Caco-2 (cell line): ENCODE results near the gene NELFCD. TPM values are rescaled to one million over a fixed set of nuclear protein-coding genes. Genes with fewer than 3 reads are reported as not detected.

ENCODE experiments used
- BruUV-seq: library from RNA; stranded (reverse); fragments of 400-500 nt; replicated peaks from 2 replicates; lab custom pipeline; 2021; lab: Mats Ljungman, UMichigan
- CTCF ChIA-PET: fragments of 300-600 bp; sonication (Branson Sonifier 250); formaldehyde crosslinking; loops from one replicate; lab custom pipeline; 2022; ENCODE audit warnings: antibody characterized with exemption; lab: Charles Lee
- POLR2A ChIA-PET: fragments of 300-600 bp; sonication (Branson Sonifier 250); formaldehyde crosslinking; loops from one replicate; lab custom pipeline; 2022; ENCODE audit warnings: antibody characterized with exemption; lab: Charles Lee
- DNase-seq, 2 experiments: peaks; one replicate each; pipeline versions ENCODE4 v3.0.0 to v3.0.0-alpha.2; 2020 to 2022
- H3K27me3 ChIP-seq: replicated peaks from 2 replicates; pipeline ENCODE4 v1.6.0; 2011; ENCODE audit warnings: low read length; ENCODE audit not compliant: control insufficient read depth, insufficient read depth
- H3K36me3 ChIP-seq: 2 replicates; pipeline ENCODE4 v1.5.1; 2011; ENCODE audit warnings: low read length; ENCODE audit not compliant: control insufficient read depth, insufficient read depth
- H3K4me1 ChIP-seq: fragments of 250-450 bp; sonication (Bioruptor Pico); 2 replicates; pipeline ENCODE4 v1.5.1; 2020; ENCODE audit warnings: mild to moderate bottlenecking
- H3K4me3 ChIP-seq: 2 replicates; pipeline ENCODE4 v1.5.1; 2011; ENCODE audit warnings: low read depth, mild to moderate bottlenecking, control low read depth, low read length
- H3K9me3 ChIP-seq: fragments of 250-450 bp; sonication (Bioruptor Pico); 2 replicates; pipeline ENCODE4 v1.5.1; 2020; ENCODE audit warnings: mild to moderate bottlenecking, moderate library complexity
- H3K27ac Mint-ChIP-seq: one replicate; pipeline ENCODE4 v1.8.0; 2022; ENCODE audit warnings: mixed read lengths; ENCODE audit not compliant: unreplicated experiment
- H3K27me3 Mint-ChIP-seq: one replicate; pipeline ENCODE4 v1.8.0; 2022; ENCODE audit warnings: mixed read lengths; ENCODE audit not compliant: insufficient read depth, unreplicated experiment
- H3K36me3 Mint-ChIP-seq: one replicate; pipeline ENCODE4 v1.8.0; 2022; ENCODE audit warnings: mild to moderate bottlenecking, mixed read lengths; ENCODE audit not compliant: insufficient read depth, unreplicated experiment
- H3K4me1 Mint-ChIP-seq: one replicate; pipeline ENCODE4 v1.8.0; 2022; ENCODE audit warnings: low read depth, mixed read lengths; ENCODE audit not compliant: unreplicated experiment
- H3K4me3 Mint-ChIP-seq: one replicate; pipeline ENCODE4 v1.8.0; 2022; ENCODE audit warnings: mild to moderate bottlenecking, moderate library complexity, mixed read lengths; ENCODE audit not compliant: unreplicated experiment
- H3K9me3 Mint-ChIP-seq: one replicate; pipeline ENCODE4 v1.8.0; 2022; ENCODE audit warnings: mixed read lengths; ENCODE audit not compliant: unreplicated experiment
- intact Hi-C: fragments of 100-400 bp; cut with micrococcal nuclease; formaldehyde crosslinking; loops from one replicate; pipeline ENCODE4 v1.10.0; 2022; ENCODE audit not compliant: unreplicated experiment
- total RNA-seq: library from RNA; stranded (reverse); gene quantifications from 2 replicates; pipeline ENCODE4 v1.2.3, GENCODE V29; 2022
- TF ChIP-seq, protein P1 (sequence below), 2 experiments: fragments of 200-600 bp in 1 of 2; IDR thresholded peaks; 1 replicate in 1 of 2; 2 replicates in 1 of 2; pipeline versions ENCODE4 v1.5.1 to v1.8.0; 2011 to 2022; ENCODE audit warnings: antibody characterized with exemption in 1 of 2, control low read depth in 1 of 2, inconsistent platforms in 1 of 2, low read depth in 1 of 2, low read length in 1 of 2, mild to moderate bottlenecking in 1 of 2, moderate library complexity in 1 of 2; ENCODE audit not compliant: insufficient read depth in 1 of 2, severe bottlenecking in 1 of 2, unreplicated experiment in 1 of 2

NELFCD gene
- total RNA-seq, 1 experiment from 2014 or later = 230 TPM

DNA sequence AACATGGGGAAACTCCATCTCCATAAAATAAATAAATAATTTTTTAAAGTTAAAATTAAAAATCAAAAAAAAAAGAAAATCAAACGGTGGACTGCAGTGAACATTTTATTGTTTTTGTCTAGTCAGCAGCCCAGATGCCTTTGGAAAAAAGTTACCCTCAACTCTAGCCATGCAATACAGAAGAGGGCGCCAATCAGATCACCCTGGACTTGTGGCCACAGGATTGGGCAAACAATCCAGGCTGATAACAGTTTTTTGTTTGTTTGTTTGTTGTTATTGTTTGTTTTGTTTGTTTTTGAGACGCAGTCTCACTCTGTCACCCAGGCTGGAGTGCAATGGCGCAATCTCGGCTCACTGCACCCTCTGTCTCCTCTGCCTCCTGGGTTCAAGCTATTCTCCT is 30.5 kb upstream of the NELFCD start:
- BruUV-seq = no TSS peak
- DNase-seq = no peak
- H3K36me3 Mint-ChIP-seq = no peaks in the 10 kb centered on the region
- Histone ChIP-seq H3K4me3 (no peak overlapping the region), H3K36me3 (no peaks in the 10 kb centered on the region), H3K4me1 (no peaks in the 10 kb centered on the region), H3K27me3 (no peaks in the 10 kb centered on the region), H3K9me3 (no peaks in the 10 kb centered on the region; the same call in 1 of the 2 replicates)
- peaks cover 27% of the 10 kb centered on the region for H3K27me3 Mint-ChIP-seq
- peaks cover 9% of the 10 kb centered on the region for H3K9me3 Mint-ChIP-seq
- no peak overlapping the region for H3K4me3 Mint-ChIP-seq
- intact Hi-C loops = no loop called here
- H3K27ac Mint-ChIP-seq = no peak overlapping the region
- TF ChIP-seq, protein P1, sequence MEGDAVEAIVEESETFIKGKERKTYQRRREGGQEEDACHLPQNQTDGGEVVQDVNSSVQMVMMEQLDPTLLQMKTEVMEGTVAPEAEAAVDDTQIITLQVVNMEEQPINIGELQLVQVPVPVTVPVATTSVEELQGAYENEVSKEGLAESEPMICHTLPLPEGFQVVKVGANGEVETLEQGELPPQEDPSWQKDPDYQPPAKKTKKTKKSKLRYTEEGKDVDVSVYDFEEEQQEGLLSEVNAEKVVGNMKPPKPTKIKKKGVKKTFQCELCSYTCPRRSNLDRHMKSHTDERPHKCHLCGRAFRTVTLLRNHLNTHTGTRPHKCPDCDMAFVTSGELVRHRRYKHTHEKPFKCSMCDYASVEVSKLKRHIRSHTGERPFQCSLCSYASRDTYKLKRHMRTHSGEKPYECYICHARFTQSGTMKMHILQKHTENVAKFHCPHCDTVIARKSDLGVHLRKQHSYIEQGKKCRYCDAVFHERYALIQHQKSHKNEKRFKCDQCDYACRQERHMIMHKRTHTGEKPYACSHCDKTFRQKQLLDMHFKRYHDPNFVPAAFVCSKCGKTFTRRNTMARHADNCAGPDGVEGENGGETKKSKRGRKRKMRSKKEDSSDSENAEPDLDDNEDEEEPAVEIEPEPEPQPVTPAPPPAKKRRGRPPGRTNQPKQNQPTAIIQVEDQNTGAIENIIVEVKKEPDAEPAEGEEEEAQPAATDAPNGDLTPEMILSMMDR (IDR thresholded peaks at IDR 0.05; ENCODE audit: insufficient read depth in 1 of 2, low read depth in 1 of 2, low read length in 1 of 2, severe bottlenecking in 1 of 2, unreplicated experiment in 1 of 2) = peak in 1 of 2 experiments; percentile 23
- no peaks in the 10 kb centered on the region for H3K4me1 Mint-ChIP-seq
- POLR2A ChIA-PET = no interaction called here
- CTCF ChIA-PET = no interaction called here

DNA sequence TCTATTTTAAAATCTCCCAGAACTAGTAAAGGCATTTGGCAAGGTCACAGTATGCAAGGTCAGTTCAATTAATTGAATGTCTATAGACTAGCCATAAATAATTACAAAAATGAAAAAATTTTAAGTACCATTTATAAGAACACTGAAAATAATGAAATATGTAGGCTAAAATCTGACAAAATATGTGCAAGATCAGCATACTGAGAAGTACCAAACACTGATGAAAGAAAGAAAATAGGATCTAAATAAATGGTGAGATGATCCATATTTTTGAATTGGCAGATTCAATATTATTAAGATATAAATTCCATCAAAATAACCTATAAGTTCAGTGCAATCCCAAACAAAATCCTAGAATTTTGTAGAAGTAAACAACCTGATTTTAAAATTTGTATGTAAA is 28.0 kb upstream of the NELFCD start:
- Histone ChIP-seq H3K9me3 (no peaks in the 10 kb centered on the region; the same call in 1 of the 2 replicates), H3K27me3 (no peaks in the 10 kb centered on the region), H3K4me3 (no peak overlapping the region), H3K4me1 (no peaks in the 10 kb centered on the region), H3K36me3 (no peaks in the 10 kb centered on the region)
- ChIA-PET POLR2A (no interaction called here), CTCF (no interaction called here)
- Mint-ChIP-seq H3K9me3 (peaks cover 9% of the 10 kb centered on the region), H3K27ac (no peak overlapping the region), H3K27me3 (peaks cover 24% of the 10 kb centered on the region), H3K4me3 (no peak overlapping the region), H3K36me3 (no peaks in the 10 kb centered on the region), H3K4me1 (no peaks in the 10 kb centered on the region)
- no peak for DNase-seq
- intact Hi-C loops = no loop called here
- TF ChIP-seq, protein P1 (IDR thresholded peaks at IDR 0.05; ENCODE audit: insufficient read depth in 1 of 2, low read depth in 1 of 2, low read length in 1 of 2, severe bottlenecking in 1 of 2, unreplicated experiment in 1 of 2) = no peak
- BruUV-seq = no TSS peak

DNA sequence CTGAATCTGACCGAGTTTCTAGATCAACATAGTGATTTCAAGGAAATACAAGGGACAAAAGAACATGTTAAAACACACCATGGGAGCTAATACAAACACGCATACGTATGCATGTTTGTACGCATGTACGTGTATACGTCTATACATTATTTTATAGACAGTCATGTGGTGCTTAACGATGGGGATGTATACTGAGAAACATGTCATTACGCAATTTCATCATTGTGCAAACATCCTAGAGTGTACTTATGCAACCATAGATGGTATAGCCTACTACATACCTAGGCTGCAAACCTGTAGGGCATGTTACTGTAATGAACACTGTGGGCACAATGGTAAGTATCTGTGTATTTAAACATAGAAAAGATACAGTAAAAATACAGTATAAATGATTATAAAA is 25.0 kb upstream of the NELFCD start:
- ChIA-PET CTCF (interaction anchor here (0.7 kb wide), 1 partner anchor 96 kb away, joined by 8 read pairs; no protein-coding TSS in a partner anchor), POLR2A (no interaction called here)
- H3K36me3 Mint-ChIP-seq = no peaks in the 10 kb centered on the region
- Histone ChIP-seq H3K4me1 (peaks cover 5% of the 10 kb centered on the region; the same call in 1 of the 2 replicates), H3K27me3 (no peaks in the 10 kb centered on the region), H3K4me3 (no peak overlapping the region), H3K36me3 (no peaks in the 10 kb centered on the region), H3K9me3 (no peaks in the 10 kb centered on the region; the same call in 1 of the 2 replicates)
- no peak overlapping the region for H3K4me3 Mint-ChIP-seq
- intact Hi-C loops = no loop called here
- BruUV-seq = no TSS peak
- no peak overlapping the region for H3K27ac Mint-ChIP-seq
- H3K27me3 Mint-ChIP-seq = peaks cover 20% of the 10 kb centered on the region
- no peak for DNase-seq
- H3K9me3 Mint-ChIP-seq = peaks cover 9% of the 10 kb centered on the region
- TF ChIP-seq, protein P1 (IDR thresholded peaks at IDR 0.05; ENCODE audit: insufficient read depth in 1 of 2, low read depth in 1 of 2, low read length in 1 of 2, severe bottlenecking in 1 of 2, unreplicated experiment in 1 of 2) = no peak
- H3K4me1 Mint-ChIP-seq = no peaks in the 10 kb centered on the region
